ENCODE measurements around the gene LRP2BP. TPM values are rescaled to one million over a fixed set of nuclear protein-coding genes. Genes with fewer than 3 reads are reported as not detected.

The LRP2BP gene
- total RNA-seq, 1 donor from 2014 or later = 1.0 TPM

DNA sequence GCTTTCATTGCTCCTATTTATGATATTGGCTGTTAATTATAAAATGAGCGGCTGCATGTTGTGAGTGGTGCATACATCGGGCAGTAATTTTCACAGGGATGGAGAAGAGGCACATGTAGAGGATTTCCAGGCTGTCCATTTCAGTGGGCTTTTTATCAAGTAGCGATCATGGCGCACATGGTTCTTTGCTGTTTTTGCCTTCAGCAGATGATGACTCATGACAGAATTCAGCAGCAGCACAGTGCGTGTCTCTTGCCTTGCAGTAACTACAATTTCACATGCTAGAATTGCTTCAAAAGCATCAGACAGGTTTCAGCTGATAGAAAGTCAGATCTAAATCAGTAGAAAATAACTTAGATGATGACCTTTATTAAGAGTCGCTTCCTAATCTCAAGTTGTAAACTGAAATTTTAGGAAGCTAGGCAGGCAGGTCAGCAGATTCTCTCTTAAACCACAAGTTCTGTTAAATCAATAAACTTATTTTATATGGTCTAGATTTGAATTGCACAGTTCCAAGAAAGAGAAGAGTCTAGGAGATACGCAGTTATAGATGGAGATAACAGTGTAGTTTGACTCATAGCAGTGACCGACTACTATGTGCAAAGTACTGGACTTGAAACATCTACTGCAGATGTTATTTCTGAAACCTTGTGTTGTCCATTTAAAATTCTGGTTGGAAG, 35.8 kb downstream of the LRP2BP start:
- Mint-ChIP-seq H3K4me3 (no peak overlapping the region), H3K27me3 (no peaks in the 10 kb centered on the region), H3K9me3 (no peaks in the 10 kb centered on the region), H3K36me3 (no peaks in the 10 kb centered on the region), H3K27ac (no peak overlapping the region), H3K4me1 (ENCODE audit: unreplicated experiment) (no peaks in the 10 kb centered on the region)
- TF ChIP-seq, protein P1, sequence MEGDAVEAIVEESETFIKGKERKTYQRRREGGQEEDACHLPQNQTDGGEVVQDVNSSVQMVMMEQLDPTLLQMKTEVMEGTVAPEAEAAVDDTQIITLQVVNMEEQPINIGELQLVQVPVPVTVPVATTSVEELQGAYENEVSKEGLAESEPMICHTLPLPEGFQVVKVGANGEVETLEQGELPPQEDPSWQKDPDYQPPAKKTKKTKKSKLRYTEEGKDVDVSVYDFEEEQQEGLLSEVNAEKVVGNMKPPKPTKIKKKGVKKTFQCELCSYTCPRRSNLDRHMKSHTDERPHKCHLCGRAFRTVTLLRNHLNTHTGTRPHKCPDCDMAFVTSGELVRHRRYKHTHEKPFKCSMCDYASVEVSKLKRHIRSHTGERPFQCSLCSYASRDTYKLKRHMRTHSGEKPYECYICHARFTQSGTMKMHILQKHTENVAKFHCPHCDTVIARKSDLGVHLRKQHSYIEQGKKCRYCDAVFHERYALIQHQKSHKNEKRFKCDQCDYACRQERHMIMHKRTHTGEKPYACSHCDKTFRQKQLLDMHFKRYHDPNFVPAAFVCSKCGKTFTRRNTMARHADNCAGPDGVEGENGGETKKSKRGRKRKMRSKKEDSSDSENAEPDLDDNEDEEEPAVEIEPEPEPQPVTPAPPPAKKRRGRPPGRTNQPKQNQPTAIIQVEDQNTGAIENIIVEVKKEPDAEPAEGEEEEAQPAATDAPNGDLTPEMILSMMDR (conservative IDR thresholded peaks at IDR 0.05) = no peak
- DNase-seq (ENCODE audit: extremely low spot score, unreplicated experiment) = no peak

DNA sequence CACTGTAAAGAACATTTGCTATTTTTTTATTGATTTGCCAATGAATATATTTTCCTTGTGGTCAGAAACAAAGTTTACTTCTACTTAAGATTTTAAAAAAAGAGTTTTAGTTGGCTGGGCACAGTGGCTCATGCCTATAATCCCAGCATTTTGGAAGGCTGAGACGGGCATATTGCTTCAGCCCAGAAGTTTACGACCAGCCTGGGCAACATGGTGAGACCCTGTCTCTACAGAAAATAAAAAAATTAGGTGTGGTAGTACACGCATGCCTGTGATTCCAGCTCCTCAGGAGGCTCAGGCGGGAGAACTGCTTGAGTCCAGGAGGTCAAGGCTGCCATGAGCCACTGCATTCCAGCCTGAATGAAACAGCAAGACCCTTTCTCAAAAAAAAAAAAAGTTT, 36.8 kb downstream of the LRP2BP start:
- Mint-ChIP-seq H3K4me3 (no peak overlapping the region), H3K27me3 (no peaks in the 10 kb centered on the region), H3K27ac (no peak overlapping the region), H3K36me3 (no peaks in the 10 kb centered on the region), H3K4me1 (ENCODE audit: unreplicated experiment) (no peaks in the 10 kb centered on the region), H3K9me3 (no peaks in the 10 kb centered on the region)
- TF ChIP-seq, protein P1 (conservative IDR thresholded peaks at IDR 0.05) = no peak
- no peak for DNase-seq (ENCODE audit: extremely low spot score, unreplicated experiment)

DNA sequence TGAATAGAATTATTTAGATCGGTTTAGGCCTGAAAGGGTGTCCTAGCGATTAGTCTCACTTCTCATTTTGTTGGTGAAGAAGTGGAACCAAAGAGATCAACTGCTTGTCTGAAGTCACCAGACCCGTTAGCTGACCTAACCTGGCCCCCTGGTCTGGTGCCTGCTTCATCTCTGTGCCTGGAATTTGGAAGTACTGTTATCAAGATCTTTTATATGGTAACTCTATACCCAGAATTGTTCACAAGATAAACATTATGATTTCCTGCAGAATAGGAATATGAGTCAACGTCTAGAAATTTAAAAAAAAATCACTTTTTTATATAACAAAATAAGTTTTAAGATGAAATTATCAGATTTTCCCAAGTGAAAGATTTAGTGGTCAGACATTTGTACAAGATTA, 37.2 kb downstream of the LRP2BP start:
- no peaks in the 10 kb centered on the region for H3K9me3 Mint-ChIP-seq
- no peak for DNase-seq (ENCODE audit: extremely low spot score, unreplicated experiment)
- peaks cover under 1% of the 10 kb centered on the region for H3K36me3 Mint-ChIP-seq
- TF ChIP-seq, protein P1 (conservative IDR thresholded peaks at IDR 0.05) = no peak
- no peaks in the 10 kb centered on the region for H3K4me1 Mint-ChIP-seq (ENCODE audit: unreplicated experiment)
- H3K4me3 Mint-ChIP-seq = no peak overlapping the region
- no peaks in the 10 kb centered on the region for H3K27me3 Mint-ChIP-seq
- no peak overlapping the region for H3K27ac Mint-ChIP-seq

DNA sequence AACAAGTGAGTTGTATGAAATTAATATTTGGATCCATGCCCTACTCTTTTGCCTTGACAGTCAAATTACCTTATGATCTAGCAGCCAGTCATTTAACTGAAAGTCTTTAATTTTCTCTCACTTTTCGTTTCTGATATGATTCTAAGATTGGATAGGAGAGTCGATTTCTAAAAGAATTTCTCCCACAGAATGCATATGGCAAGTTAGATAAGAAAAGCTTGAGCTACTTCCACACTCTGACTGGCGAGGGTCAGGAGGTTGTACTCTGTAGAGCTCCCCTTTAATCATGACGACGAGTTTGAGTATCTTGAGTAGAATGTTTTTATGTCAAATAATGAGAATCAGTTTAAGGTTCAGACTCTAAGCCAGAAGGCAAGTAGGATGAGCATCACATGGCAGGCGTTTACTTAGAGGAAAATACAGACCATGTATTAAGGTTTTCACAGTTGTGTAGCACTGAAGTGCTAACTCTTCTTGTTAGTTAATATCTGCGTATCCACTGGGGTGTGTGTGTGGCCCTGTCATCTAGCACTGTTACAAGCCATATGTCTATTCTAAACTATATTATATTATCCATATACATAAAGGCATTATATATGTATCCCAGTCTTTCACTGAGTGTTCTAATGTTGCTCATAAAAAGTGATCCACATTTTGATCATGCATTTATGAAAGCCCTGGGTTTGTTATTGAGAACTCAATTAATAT, 37.8 kb downstream of the LRP2BP start:
- Mint-ChIP-seq H3K4me1 (ENCODE audit: unreplicated experiment) (no peaks in the 10 kb centered on the region), H3K4me3 (no peak overlapping the region), H3K9me3 (no peaks in the 10 kb centered on the region), H3K27me3 (no peaks in the 10 kb centered on the region), H3K27ac (no peak overlapping the region), H3K36me3 (peaks cover 5% of the 10 kb centered on the region)
- no peak for DNase-seq (ENCODE audit: extremely low spot score, unreplicated experiment)
- TF ChIP-seq, protein P1 (conservative IDR thresholded peaks at IDR 0.05) = no peak

DNA sequence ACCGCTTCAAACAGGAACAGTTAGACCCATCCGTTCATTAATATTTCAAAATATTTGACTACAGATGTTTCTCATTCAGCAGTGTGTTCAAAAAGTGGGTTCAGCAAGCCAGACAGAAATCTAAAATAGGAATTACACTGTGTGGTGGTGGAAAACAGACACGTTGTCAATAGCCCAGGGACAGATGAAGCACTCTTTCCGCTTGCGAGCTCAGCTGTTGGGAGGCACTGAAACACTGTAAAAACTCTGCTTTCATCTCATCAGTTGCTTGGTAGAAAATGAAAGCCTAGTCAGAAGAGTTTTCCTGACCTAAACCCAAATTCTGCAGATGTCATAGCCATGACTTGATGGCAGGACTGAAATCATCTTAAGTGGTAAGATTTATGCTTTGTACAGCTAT, 38.5 kb downstream of the LRP2BP start:
- H3K27me3 Mint-ChIP-seq = no peaks in the 10 kb centered on the region
- H3K9me3 Mint-ChIP-seq = no peaks in the 10 kb centered on the region
- no peak overlapping the region for H3K27ac Mint-ChIP-seq
- H3K4me3 Mint-ChIP-seq = no peak overlapping the region
- peaks cover 10% of the 10 kb centered on the region for H3K36me3 Mint-ChIP-seq
- TF ChIP-seq, protein P1 (conservative IDR thresholded peaks at IDR 0.05) = no peak
- peaks cover 6% of the 10 kb centered on the region for H3K4me1 Mint-ChIP-seq (ENCODE audit: unreplicated experiment)
- no peak for DNase-seq (ENCODE audit: extremely low spot score, unreplicated experiment)

Measured in type B pancreatic cell (in vitro differentiated cells).